ENCODE data around the gene MITF.

The MITF gene

DNA sequence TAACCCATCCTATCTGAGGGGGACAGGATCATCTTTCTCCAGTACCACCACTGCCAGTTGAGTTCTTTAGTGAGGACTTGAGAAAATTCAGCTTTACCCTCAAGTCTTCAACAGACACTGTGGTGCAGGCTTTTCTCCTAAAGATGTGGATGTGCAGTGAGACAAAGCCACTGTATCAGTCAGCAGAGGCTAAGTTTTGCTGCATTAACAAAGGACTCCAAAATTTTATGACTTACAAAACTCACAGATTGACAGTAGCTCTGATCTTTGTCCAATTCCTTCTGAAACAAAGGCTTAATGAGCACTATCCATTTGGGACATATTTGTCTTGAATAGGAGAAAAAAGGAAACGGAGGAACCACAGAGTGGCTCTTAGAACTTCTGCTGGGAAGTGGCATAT, 87.9 kb downstream of the MITF start:
- no peak overlapping the region for H3K9ac ChIP-seq (ENCODE audit: low read depth, low read length)
- no peaks in the 10 kb centered on the region for H3K36me3 ChIP-seq (ENCODE audit: insufficient read depth, low read length)
- no peak overlapping the region for H3K4me2 ChIP-seq (ENCODE audit: low read length)
- H3K9me3 ChIP-seq (replicated peaks; ENCODE audit: low read length), result no peaks in the 10 kb centered on the region
- H3K27me3 ChIP-seq (ENCODE audit: control insufficient read depth, insufficient read depth, low read length), result no peaks in the 10 kb centered on the region
- no peak overlapping the region for H3K4me3 ChIP-seq (ENCODE audit: low read length)
- H3K4me1 ChIP-seq (ENCODE audit: control insufficient read depth, insufficient read depth, low read length), result peaks cover 7% of the 10 kb centered on the region

DNA sequence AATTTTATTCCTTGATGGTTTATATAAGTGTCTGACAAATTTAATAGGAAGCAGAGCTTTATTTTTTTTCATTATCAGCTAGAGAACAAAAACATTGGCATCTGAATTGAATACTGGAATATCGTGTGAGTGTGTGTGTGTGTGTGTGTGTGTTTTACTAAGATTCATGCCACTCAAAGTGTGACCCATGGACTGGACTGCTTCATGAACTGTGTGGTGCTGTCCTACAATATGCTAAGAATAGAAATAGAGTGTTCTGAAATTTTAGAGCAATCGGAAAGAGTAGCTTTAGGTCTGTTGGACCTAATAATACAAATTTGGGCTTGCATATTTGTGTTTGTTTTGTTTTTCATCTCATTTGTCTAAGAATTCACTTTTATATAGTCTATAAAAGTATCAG, 89.6 kb downstream of the MITF start:
- H3K4me2 ChIP-seq (ENCODE audit: low read length), result no peak overlapping the region
- no peak overlapping the region for H3K9ac ChIP-seq (ENCODE audit: low read depth, low read length)
- H3K4me1 ChIP-seq (ENCODE audit: control insufficient read depth, insufficient read depth, low read length), result no peaks in the 10 kb centered on the region
- no peaks in the 10 kb centered on the region for H3K9me3 ChIP-seq (replicated peaks; ENCODE audit: low read length)
- no peaks in the 10 kb centered on the region for H3K36me3 ChIP-seq (ENCODE audit: insufficient read depth, low read length)
- no peak overlapping the region for H3K4me3 ChIP-seq (ENCODE audit: low read length)
- no peaks in the 10 kb centered on the region for H3K27me3 ChIP-seq (ENCODE audit: control insufficient read depth, insufficient read depth, low read length)

DNA sequence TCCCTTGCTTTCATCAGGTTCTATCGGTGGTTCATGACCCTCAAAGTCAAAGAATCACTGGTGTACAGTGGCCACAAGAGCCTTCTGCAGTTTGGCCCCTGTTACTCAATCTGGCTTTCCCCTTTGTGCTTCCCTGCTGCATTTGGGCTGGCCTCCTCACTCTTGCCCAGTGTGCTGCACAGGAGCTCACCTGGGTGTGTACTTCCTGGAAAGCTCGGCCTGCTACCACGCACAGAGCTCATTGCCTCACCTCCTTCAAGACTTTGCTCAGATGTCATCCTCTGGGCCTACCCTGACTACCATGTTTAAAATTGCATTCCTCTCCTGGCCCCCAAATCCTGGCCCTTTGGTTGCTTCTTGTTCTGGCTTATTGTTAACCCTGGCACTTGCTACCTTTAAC, 90.9 kb downstream of the MITF start:
- no peak overlapping the region for H3K9ac ChIP-seq (ENCODE audit: low read depth, low read length)
- no peaks in the 10 kb centered on the region for H3K27me3 ChIP-seq (ENCODE audit: control insufficient read depth, insufficient read depth, low read length)
- H3K4me2 ChIP-seq (ENCODE audit: low read length), result no peak overlapping the region
- H3K4me3 ChIP-seq (ENCODE audit: low read length), result no peak overlapping the region
- H3K9me3 ChIP-seq (replicated peaks; ENCODE audit: low read length), result no peaks in the 10 kb centered on the region
- H3K36me3 ChIP-seq (ENCODE audit: insufficient read depth, low read length), result no peaks in the 10 kb centered on the region
- H3K4me1 ChIP-seq (ENCODE audit: control insufficient read depth, insufficient read depth, low read length), result no peaks in the 10 kb centered on the region

DNA sequence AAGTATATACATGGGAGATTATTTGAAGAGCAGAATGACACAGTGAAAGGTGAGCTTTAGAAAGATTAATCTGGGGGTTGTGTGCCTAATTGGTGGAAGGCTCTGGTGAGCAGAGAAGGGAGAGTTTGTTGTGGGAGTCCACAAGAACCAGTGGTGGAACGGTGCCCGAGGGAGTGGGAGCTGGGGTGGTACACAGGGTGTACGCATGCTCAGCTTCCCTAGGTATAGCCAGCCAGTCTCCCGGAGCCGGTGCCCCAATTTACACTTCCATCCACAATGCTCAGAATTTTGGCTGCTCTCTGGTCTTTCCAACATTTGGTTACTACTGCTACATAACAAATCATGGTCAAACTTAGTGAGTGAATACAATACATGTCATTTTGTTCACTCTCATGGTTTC, 92.5 kb downstream of the MITF start:
- Histone ChIP-seq H3K4me2 (ENCODE audit: low read length) (no peak overlapping the region), H3K9me3 (replicated peaks; ENCODE audit: low read length) (no peaks in the 10 kb centered on the region), H3K27me3 (ENCODE audit: control insufficient read depth, insufficient read depth, low read length) (no peaks in the 10 kb centered on the region), H3K4me3 (ENCODE audit: low read length) (no peak overlapping the region), H3K36me3 (ENCODE audit: insufficient read depth, low read length) (no peaks in the 10 kb centered on the region), H3K4me1 (ENCODE audit: control insufficient read depth, insufficient read depth, low read length) (no peaks in the 10 kb centered on the region), H3K9ac (ENCODE audit: low read depth, low read length) (no peak overlapping the region)

DNA sequence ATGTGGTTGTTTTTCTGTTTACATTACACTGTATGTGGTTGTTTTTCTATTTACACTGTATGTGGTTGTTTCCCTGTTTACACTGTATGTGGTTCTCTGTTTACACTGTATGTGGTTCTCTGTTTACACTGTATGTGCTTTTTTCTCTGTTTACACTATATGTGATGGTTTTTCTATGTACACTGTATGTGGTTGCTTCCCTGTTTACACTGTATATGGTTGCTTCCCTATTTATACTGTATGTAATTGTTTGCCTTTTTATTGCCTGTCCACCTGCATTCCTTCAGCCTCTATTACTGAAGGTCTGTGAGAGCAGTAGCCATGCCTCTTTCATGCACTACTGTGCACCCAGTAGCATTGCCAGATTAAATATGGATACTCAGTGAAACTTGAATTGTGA, 94.3 kb downstream of the MITF start:
- Histone ChIP-seq H3K4me2 (ENCODE audit: low read length) (no peak overlapping the region), H3K9ac (ENCODE audit: low read depth, low read length) (no peak overlapping the region), H3K9me3 (replicated peaks; ENCODE audit: low read length) (no peaks in the 10 kb centered on the region), H3K27me3 (ENCODE audit: control insufficient read depth, insufficient read depth, low read length) (no peaks in the 10 kb centered on the region), H3K4me1 (ENCODE audit: control insufficient read depth, insufficient read depth, low read length) (peaks cover 8% of the 10 kb centered on the region), H3K4me3 (ENCODE audit: low read length) (no peak overlapping the region), H3K36me3 (ENCODE audit: insufficient read depth, low read length) (no peaks in the 10 kb centered on the region)

DNA sequence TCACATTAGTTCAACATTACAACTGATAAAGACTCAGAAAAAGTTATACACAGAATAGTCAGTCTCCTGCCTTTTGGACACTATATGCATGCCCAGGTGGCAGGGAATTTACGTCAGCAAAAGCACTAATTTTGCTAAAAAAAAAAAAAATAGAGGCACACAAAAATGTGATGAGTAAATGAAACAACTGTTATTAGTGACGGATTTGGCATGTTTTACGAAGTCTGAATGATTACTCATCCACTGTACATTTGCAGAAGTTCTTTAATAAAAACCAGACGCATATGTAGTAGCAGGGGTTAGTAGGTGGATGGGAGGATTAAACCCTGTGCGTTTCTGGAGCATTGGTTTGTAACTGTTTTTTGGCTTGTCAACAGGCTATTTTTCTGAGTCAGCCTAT, 99.0 kb downstream of the MITF start:
- H3K4me3 ChIP-seq (ENCODE audit: low read length), result peak overlapping the region; percentile 18
- peaks cover 17% of the 10 kb centered on the region for H3K4me1 ChIP-seq (ENCODE audit: control insufficient read depth, insufficient read depth, low read length)
- H3K36me3 ChIP-seq (ENCODE audit: insufficient read depth, low read length), result no peaks in the 10 kb centered on the region

DNA sequence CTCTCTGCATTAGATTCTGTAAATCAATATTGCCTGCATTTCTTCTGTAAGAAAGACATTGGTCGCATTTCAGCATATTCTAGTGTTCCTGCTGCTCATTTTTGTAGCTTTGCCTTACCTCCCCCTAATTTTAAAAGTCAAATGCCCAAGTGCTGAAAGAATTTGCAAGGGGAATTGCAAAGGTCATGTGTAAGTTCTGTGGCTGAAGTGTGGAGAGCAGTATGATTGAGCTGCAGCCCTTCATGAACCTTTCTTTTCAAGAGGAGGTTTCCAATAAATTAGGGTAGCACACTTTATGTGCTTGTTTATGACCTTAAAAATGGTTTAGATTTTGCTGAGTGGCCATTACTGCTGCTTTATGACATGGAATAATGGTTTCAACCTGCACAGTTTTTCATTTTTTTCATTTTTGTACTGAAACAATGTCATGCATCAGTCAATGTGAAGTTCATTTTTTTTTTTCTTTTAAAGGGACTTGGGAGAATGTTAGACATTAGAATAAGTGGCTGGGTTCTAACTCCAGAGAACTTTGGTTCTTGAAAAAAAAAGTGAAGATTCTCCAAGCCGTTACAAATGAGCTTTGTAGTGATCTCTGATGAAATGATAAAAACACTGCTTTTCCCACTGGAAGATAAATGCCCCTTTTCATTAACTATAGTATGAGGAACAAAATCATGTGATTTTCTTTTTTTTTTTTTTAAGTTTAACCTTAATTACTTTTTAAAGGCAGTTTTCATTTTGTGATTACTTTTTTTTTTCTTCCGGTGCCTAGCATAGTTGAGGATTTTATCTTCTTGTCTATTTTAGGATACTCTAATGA, 99.6 kb downstream of the MITF start:
- no peaks in the 10 kb centered on the region for H3K9me3 ChIP-seq (replicated peaks; ENCODE audit: low read length)
- H3K4me1 ChIP-seq (ENCODE audit: control insufficient read depth, insufficient read depth, low read length), result peaks cover 17% of the 10 kb centered on the region
- peak overlapping the region; percentile 18 for H3K4me3 ChIP-seq (ENCODE audit: low read length)

More for the DNA sequence above, 99.0 kb downstream of the MITF start:
- Histone ChIP-seq H3K4me2 (ENCODE audit: low read length) (peak overlapping the region; percentile 70), H3K9ac (ENCODE audit: low read depth, low read length) (peak overlapping the region; percentile 42), H3K27me3 (ENCODE audit: control insufficient read depth, insufficient read depth, low read length) (no peaks in the 10 kb centered on the region), H3K9me3 (replicated peaks; ENCODE audit: low read length) (no peaks in the 10 kb centered on the region)

DNA sequence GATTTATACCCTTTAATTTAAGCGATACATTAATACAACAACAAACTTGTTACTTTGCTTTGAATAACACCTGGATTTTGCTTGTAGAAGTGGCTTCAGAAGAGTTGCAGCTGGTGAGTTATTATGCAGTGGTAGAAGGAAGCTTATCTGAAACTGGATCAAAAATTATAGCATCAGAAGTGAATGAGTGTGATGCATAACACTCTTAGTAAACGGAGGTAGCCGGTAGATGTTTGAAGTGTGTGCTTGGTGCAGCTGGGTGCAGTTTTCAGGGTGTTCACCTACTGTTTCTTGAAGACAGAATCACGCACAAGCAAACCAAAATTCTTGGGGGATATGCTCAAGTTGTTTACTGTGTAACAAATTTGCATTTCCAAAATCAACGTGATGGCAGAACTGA, 103.1 kb downstream of the MITF start:
- no peak overlapping the region for H3K4me3 ChIP-seq (ENCODE audit: low read length)
- no peaks in the 10 kb centered on the region for H3K27me3 ChIP-seq (ENCODE audit: control insufficient read depth, insufficient read depth, low read length)
- no peak overlapping the region for H3K4me2 ChIP-seq (ENCODE audit: low read length)
- no peaks in the 10 kb centered on the region for H3K36me3 ChIP-seq (ENCODE audit: insufficient read depth, low read length)
- H3K9ac ChIP-seq (ENCODE audit: low read depth, low read length), result no peak overlapping the region
- peaks cover 17% of the 10 kb centered on the region for H3K4me1 ChIP-seq (ENCODE audit: control insufficient read depth, insufficient read depth, low read length)
- H3K9me3 ChIP-seq (replicated peaks; ENCODE audit: low read length), result no peaks in the 10 kb centered on the region

More for the DNA sequence above, 99.6 kb downstream of the MITF start:
- no peaks in the 10 kb centered on the region for H3K27me3 ChIP-seq (ENCODE audit: control insufficient read depth, insufficient read depth, low read length)
- peak overlapping the region; percentile 70 for H3K4me2 ChIP-seq (ENCODE audit: low read length)
- H3K9ac ChIP-seq (ENCODE audit: low read depth, low read length), result peak overlapping the region; percentile 42
- H3K36me3 ChIP-seq (ENCODE audit: insufficient read depth, low read length), result no peaks in the 10 kb centered on the region

DNA sequence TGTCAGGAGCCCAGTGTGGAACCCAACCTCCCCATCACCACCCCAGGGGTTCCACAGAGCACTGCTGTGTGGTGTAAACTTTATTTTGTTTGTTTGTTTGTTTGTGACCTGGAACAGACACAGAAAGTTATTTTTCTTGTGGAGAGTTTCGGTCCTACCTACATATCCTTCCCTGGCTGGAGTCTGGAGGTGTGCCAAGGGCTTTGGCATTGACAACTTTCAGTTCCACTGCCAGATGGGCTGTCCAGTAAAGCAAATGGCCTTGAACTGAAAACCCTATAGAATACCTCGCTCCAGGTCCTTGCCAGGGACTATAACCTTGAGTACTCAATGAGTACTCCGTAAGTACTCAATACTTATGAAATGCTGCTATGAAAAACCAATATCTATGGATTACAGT, 103.5 kb downstream of the MITF start:
- Histone ChIP-seq H3K27me3 (ENCODE audit: control insufficient read depth, insufficient read depth, low read length) (no peaks in the 10 kb centered on the region), H3K9ac (ENCODE audit: low read depth, low read length) (no peak overlapping the region), H3K4me2 (ENCODE audit: low read length) (no peak overlapping the region), H3K4me1 (ENCODE audit: control insufficient read depth, insufficient read depth, low read length) (peaks cover 15% of the 10 kb centered on the region), H3K36me3 (ENCODE audit: insufficient read depth, low read length) (no peaks in the 10 kb centered on the region), H3K4me3 (ENCODE audit: low read length) (no peak overlapping the region), H3K9me3 (replicated peaks; ENCODE audit: low read length) (no peaks in the 10 kb centered on the region)

DNA sequence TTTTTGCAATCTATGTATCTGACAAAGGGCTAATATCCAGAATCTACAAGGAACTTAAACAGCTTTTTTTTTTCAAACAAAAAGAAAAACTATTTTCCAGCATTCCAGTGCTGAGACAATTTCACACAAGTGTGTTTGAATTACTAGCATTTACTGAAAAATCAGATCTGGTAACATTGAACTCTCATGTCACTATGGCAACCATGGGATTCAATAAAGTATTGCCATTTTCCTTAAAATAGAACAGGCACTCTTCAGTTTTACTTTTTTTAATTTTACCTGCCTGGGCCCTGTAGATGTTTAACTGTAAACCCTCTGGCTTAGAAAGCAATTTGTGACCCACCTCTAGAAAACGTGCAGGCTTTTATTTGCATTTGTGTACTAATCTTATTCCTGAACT, 105.4 kb downstream of the MITF start:
- Histone ChIP-seq H3K9me3 (replicated peaks; ENCODE audit: low read length) (no peaks in the 10 kb centered on the region), H3K36me3 (ENCODE audit: insufficient read depth, low read length) (no peaks in the 10 kb centered on the region), H3K4me3 (ENCODE audit: low read length) (no peak overlapping the region), H3K4me2 (ENCODE audit: low read length) (no peak overlapping the region), H3K4me1 (ENCODE audit: control insufficient read depth, insufficient read depth, low read length) (no peaks in the 10 kb centered on the region), H3K27me3 (ENCODE audit: control insufficient read depth, insufficient read depth, low read length) (no peaks in the 10 kb centered on the region), H3K9ac (ENCODE audit: low read depth, low read length) (no peak overlapping the region)

DNA sequence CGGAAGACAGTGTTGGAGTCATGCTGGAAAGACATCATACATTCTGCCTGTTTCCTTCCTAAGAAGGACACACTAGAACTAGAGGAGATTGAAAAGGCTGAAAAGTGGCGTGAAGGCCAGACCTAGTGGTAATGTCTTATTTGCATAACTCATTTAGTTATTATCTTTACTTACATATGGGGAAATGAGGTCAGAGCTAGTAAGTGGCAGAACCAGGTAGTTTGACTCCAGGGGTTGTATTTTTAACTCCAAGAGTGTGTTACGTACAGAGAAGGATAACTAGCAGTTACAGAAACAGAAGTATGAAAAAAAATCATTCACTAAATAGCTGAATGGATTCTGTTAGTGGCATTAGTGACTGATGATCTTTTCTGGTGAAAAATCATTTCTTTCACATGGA, 108.0 kb downstream of the MITF start:
- H3K4me3 ChIP-seq (ENCODE audit: low read length), result no peak overlapping the region
- no peak overlapping the region for H3K4me2 ChIP-seq (ENCODE audit: low read length)
- H3K9ac ChIP-seq (ENCODE audit: low read depth, low read length), result no peak overlapping the region
- H3K27me3 ChIP-seq (ENCODE audit: control insufficient read depth, insufficient read depth, low read length), result no peaks in the 10 kb centered on the region
- no peaks in the 10 kb centered on the region for H3K9me3 ChIP-seq (replicated peaks; ENCODE audit: low read length)
- H3K36me3 ChIP-seq (ENCODE audit: insufficient read depth, low read length), result no peaks in the 10 kb centered on the region
- H3K4me1 ChIP-seq (ENCODE audit: control insufficient read depth, insufficient read depth, low read length), result no peaks in the 10 kb centered on the region

DNA sequence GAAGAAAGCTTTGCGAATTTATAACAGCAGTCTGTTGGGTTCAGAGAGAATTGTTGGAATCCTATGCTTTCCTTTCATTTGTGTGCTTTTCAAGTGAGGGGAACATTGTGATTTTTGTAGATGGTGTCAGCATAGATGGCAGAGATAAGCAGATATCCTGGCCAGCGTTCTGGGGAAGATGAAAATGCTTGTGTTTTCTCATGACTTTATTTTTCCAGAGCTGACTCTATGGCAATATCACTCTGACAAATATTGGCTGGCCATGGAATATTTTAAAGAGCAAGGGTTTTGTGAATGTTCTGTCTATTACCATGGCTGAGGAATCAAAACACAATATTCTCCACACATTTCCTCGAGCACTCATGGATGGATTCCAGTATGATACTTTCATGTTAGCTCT, 108.8 kb downstream of the MITF start:
- H3K36me3 ChIP-seq (ENCODE audit: insufficient read depth, low read length), result no peaks in the 10 kb centered on the region
- H3K9me3 ChIP-seq (replicated peaks; ENCODE audit: low read length), result no peaks in the 10 kb centered on the region
- H3K9ac ChIP-seq (ENCODE audit: low read depth, low read length), result no peak overlapping the region
- peak overlapping the region; percentile 22 for H3K4me2 ChIP-seq (ENCODE audit: low read length)
- no peak overlapping the region for H3K4me3 ChIP-seq (ENCODE audit: low read length)
- H3K27me3 ChIP-seq (ENCODE audit: control insufficient read depth, insufficient read depth, low read length), result no peaks in the 10 kb centered on the region
- H3K4me1 ChIP-seq (ENCODE audit: control insufficient read depth, insufficient read depth, low read length), result no peaks in the 10 kb centered on the region

All from skeletal muscle satellite cell (primary cell).